Measurements from ENCODE around the gene MOV10. TPM values are rescaled to one million over a fixed set of nuclear protein-coding genes. Genes with fewer than 3 reads are reported as not detected.

Gene MOV10
- total and polyA plus RNA-seq, 9 of the 15 experiments (the other 6 are each of a cell fraction or from before 2014, with no cell fraction given): 16.7 to 105 (median 49.5) TPM

GRCh38 chr1:112696578-112697314, 22.3 kb downstream of the MOV10 start (continued):
- no peak for TF ChIP-seq CREB5 (CRISPR knock-in tag; IDR thresholded peaks at IDR 0.05)
- TF ChIP-seq MYC (IDR thresholded peaks at IDR 0.05; ENCODE audit: low read depth, low read length): no peak
- no peak for TF ChIP-seq MYC (CRISPR knock-in tag; IDR thresholded peaks at IDR 0.05; ENCODE audit: borderline replicate concordance, low read depth)

GRCh38 chr1:112697781-112698201, 23.3 kb downstream of the MOV10 start:
- no TSS peak for BruUV-seq (replicated peaks)
- no peaks in the 10 kb centered on the region for H3K27me3 ChIP-seq (ENCODE audit: control insufficient read depth in 2 of 2, insufficient read depth in 2 of 2, low read length in 2 of 2)
- no peaks in the 10 kb centered on the region for H3K9me3 ChIP-seq (replicated peaks; ENCODE audit: control insufficient read depth, insufficient read depth, low read depth, low read length)
- no peak overlapping the region for H3K4me2 ChIP-seq (ENCODE audit: insufficient read depth, low read length)
- 82% methylated on average over 9 of the region's 9 CpGs for WGBS (ENCODE audit: insufficient coverage, low coverage, missing lambda C conversion rate)
- ChIA-PET CTCF (ENCODE audit: low intra/inter-chr PET ratio) (no interaction called here), POLR2A (interaction anchor here (0.6 to 8.7 kb wide), 11 partner anchors 9 to 375 kb away, joined by 3 to 104 read pairs (median 5); partner anchors contain the start of genes LRIG2 and MOV10)
- H2AFZ ChIP-seq (ENCODE audit: low read depth, low read length): no peak overlapping the region
- peak overlapping the region in 1 of 2 experiments; percentile 56; a peak in 2 of 4 replicates for H3K9ac ChIP-seq (ENCODE audit: insufficient read depth in 1 of 2, low read depth in 2 of 2, low read length in 2 of 2)
- H3K36me3 ChIP-seq (ENCODE audit: control insufficient read depth, insufficient read depth, low read length): peaks cover 85% of the 10 kb centered on the region
- ATAC-seq (no peak), FAIRE-seq (no peak), DNase-seq (ENCODE audit: extremely low read depth in 1 of 4, low spot score in 3 of 4) (peak in 1 of 4 experiments; percentile 29)
- TF ChIP-seq POLR2G (IDR thresholded peaks at IDR 0.05; ENCODE audit: low read depth, low read length): peak; percentile 66
- peak; percentile 36 for TF ChIP-seq RBFOX2 (IDR thresholded peaks at IDR 0.05; ENCODE audit: low read depth, low read length)
- 0 out of 2 replicates have a peak, but pooled peaks have one; percentile 40 for TF ChIP-seq ZNF740 (CRISPR knock-in tag; IDR thresholded peaks at IDR 0.05)
- TF ChIP-seq ZNF740 (tag; IDR thresholded peaks at IDR 0.05): no peak
- TF ChIP-seq BCL6 (CRISPR knock-in tag; IDR thresholded peaks at IDR 0.05): no peak
- peak in 1 of 2 experiments; percentile 79; a peak in 2 of 4 replicates for TF ChIP-seq MLLT1 (IDR thresholded peaks at IDR 0.05)
- peak; percentile 16 for TF ChIP-seq CHD1 (IDR thresholded peaks at IDR 0.05; ENCODE audit: low read length)
- no peak overlapping the region for H3K4me3 ChIP-seq
- H3K27ac ChIP-seq (ENCODE audit: extremely low read depth, low read depth, low read length): peak overlapping the region; percentile 97; the same call in 2 of the 3 replicates
- H3K79me2 ChIP-seq (ENCODE audit: control insufficient read depth, insufficient read depth, low read length): peaks cover 31% of the 10 kb centered on the region
- in situ Hi-C loops (cut with MboI) (no loop called here), intact Hi-C loops (cut with micrococcal nuclease) (no loop called here)
- peaks cover 64 to 71% of the 10 kb centered on the region in 2 experiments for H3K4me1 ChIP-seq (replicated peaks in 1 of 2; ENCODE audit: control insufficient read depth in 2 of 2, insufficient read depth in 2 of 2, low read length in 2 of 2)
- no peaks in the 10 kb centered on the region for H3K9me1 ChIP-seq (ENCODE audit: control insufficient read depth, insufficient read depth, low read length)
- no peaks in the 10 kb centered on the region for H4K20me1 ChIP-seq (replicated peaks; ENCODE audit: control insufficient read depth, insufficient read depth, low read length)
